ENCODE results near the gene DENND1B. TPM values are rescaled to one million over a fixed set of nuclear protein-coding genes. Genes with fewer than 3 reads are reported as not detected.

Gene DENND1B
- total RNA-seq, 1 experiment from 2014 or later: 9.6 TPM

GRCh38 chr1:197515421-197515820, 259.9 kb downstream of the DENND1B start:
- H3K4me3 ChIP-seq (replicated peaks in 1 of 2; ENCODE audit: low read depth in 1 of 2, low read length in 2 of 2): no peak overlapping the region
- no peaks in the 10 kb centered on the region for H3K9me3 ChIP-seq (ENCODE audit: control insufficient read depth in 1 of 2, insufficient read depth in 1 of 2, low read depth in 1 of 2, low read length in 2 of 2)
- H3K9ac ChIP-seq (ENCODE audit: low read length): no peak overlapping the region
- no TSS peak for BruUV-seq (replicated peaks)
- H3K9me2 ChIP-seq (ENCODE audit: insufficient read depth): no peaks in the 10 kb centered on the region
- intact Hi-C loops (cut with micrococcal nuclease): loop anchor here (5.0 kb wide), 1 partner anchor 1172 kb away; no protein-coding TSS in a partner anchor
- no peaks in the 10 kb centered on the region for H3K27me3 ChIP-seq (ENCODE audit: insufficient read depth, low read length)
- TF ChIP-seq ZBTB33 (IDR thresholded peaks at IDR 0.05; ENCODE audit: extremely low read depth, insufficient replicate concordance, low read length): no peak
- no peak for TF ChIP-seq ELF1 (IDR thresholded peaks at IDR 0.05; ENCODE audit: borderline replicate concordance, low read depth)
- TF ChIP-seq MAX (IDR thresholded peaks at IDR 0.05): no peak
- H4K20me1 ChIP-seq (ENCODE audit: insufficient read depth): no peaks in the 10 kb centered on the region
- ChIA-PET RAD21 (ENCODE audit: low non-redundant PET in 1 of 2, low total read pairs in 2 of 2, uncharacterized antibody in 2 of 2, unreplicated experiment in 2 of 2) (no interaction called here), POLR2A (no interaction called here), CTCF (interaction anchor here (1.0 kb wide), 1 partner anchor 116 kb away, joined by 3 read pairs; no protein-coding TSS in a partner anchor)
- H2AFZ ChIP-seq (ENCODE audit: low read depth, low read length, poor library complexity, severe bottlenecking): no peak overlapping the region
- H3K79me2 ChIP-seq (ENCODE audit: insufficient read depth, low read length): no peaks in the 10 kb centered on the region
- no peak overlapping the region for H3K4me2 ChIP-seq (ENCODE audit: low read length)
- no peak overlapping the region for H3K27ac ChIP-seq (ENCODE audit: low read depth, low read length)
- DNase-seq (ENCODE audit: low read depth, low spot score) (no peak), ATAC-seq (no peak)
- no peaks in the 10 kb centered on the region for H3K4me1 ChIP-seq (ENCODE audit: control insufficient read depth in 1 of 2, insufficient read depth in 2 of 2, low read length in 2 of 2)
- H3K36me3 ChIP-seq (ENCODE audit: control insufficient read depth in 1 of 2, insufficient read depth in 2 of 2, low read length in 2 of 2): no peaks in the 10 kb centered on the region

- Histone ChIP-seq H4K20me1 (ENCODE audit: insufficient read depth) (no peaks in the 10 kb centered on the region), H3K4me2 (ENCODE audit: low read length) (no peak overlapping the region), H3K9me2 (ENCODE audit: insufficient read depth) (no peaks in the 10 kb centered on the region), H3K9me3 (ENCODE audit: control insufficient read depth in 1 of 2, insufficient read depth in 1 of 2, low read depth in 1 of 2, low read length in 2 of 2) (no peaks in the 10 kb centered on the region), H3K4me3 (replicated peaks in 1 of 2; ENCODE audit: low read depth in 1 of 2, low read length in 2 of 2) (no peak overlapping the region), H2AFZ (ENCODE audit: low read depth, low read length, poor library complexity, severe bottlenecking) (no peak overlapping the region), H3K27me3 (ENCODE audit: insufficient read depth, low read length) (no peaks in the 10 kb centered on the region), H3K9ac (ENCODE audit: low read length) (no peak overlapping the region), H3K36me3 (ENCODE audit: control insufficient read depth in 1 of 2, insufficient read depth in 2 of 2, low read length in 2 of 2) (no peaks in the 10 kb centered on the region), H3K27ac (ENCODE audit: low read depth, low read length) (no peak overlapping the region), H3K79me2 (ENCODE audit: insufficient read depth, low read length) (no peaks in the 10 kb centered on the region), H3K4me1 (ENCODE audit: control insufficient read depth in 1 of 2, insufficient read depth in 2 of 2, low read length in 2 of 2) (no peaks in the 10 kb centered on the region)
- RAD21 ChIA-PET (ENCODE audit: low non-redundant PET in 1 of 2, low total read pairs in 2 of 2, uncharacterized antibody in 2 of 2, unreplicated experiment in 2 of 2): no interaction called here
- intact Hi-C loops (cut with micrococcal nuclease): no loop called here
- ATAC-seq (no peak), DNase-seq (ENCODE audit: low read depth, low spot score) (no peak)
- BruUV-seq (replicated peaks): no TSS peak
- POLR2A ChIA-PET: no interaction called here
- CTCF ChIA-PET: interaction anchor here (1.4 to 2.8 kb wide), 2 partner anchors 9 to 11 kb away, joined by 4 to 9 read pairs; no protein-coding TSS in a partner anchor
- TF ChIP-seq RAD21 (IDR thresholded peaks at IDR 0.05; ENCODE audit: low read depth) (no peak), CTCF (IDR thresholded peaks at IDR 0.05 in 2 of 3, conservative IDR thresholded peaks at IDR 0.05 in 1 of 3; ENCODE audit: borderline replicate concordance in 1 of 3, insufficient read depth in 1 of 3, low read depth in 2 of 3, low read length in 2 of 3) (no peak), CEBPB (IDR thresholded peaks at IDR 0.05; ENCODE audit: low read depth) (no peak), MAX (IDR thresholded peaks at IDR 0.05) (no peak), TCF7L2 (IDR thresholded peaks at IDR 0.05; ENCODE audit: borderline replicate concordance, extremely low read depth, insufficient read depth, insufficient read length) (no peak), CBX3 (IDR thresholded peaks at IDR 0.05; ENCODE audit: low read depth) (no peak), REST (IDR thresholded peaks at IDR 0.05; ENCODE audit: low read depth) (no peak), EZH2 (IDR thresholded peaks at IDR 0.05) (no peak)
Measured at GRCh38 chr1:197510691-197511378, 264.4 kb downstream of the DENND1B start.

All from HCT116 (cell line).